Tibial artery (tissue), 4 donors: ENCODE results near the gene CATSPERZ.

Experiments used
- DNase-seq, 2 donors: peaks; one replicate each; pipeline ENCODE4 v3.0.0-alpha.2; 2019
- H3K27ac ChIP-seq, 2 donors: fragments of 200-600 bp; sonication (generic) in 1 of 2; 1 replicate in 1 of 2; 2 replicates in 1 of 2; pipeline ENCODE4 v1.5.1; 2018 to 2019; ENCODE audit warnings: mild to moderate bottlenecking in 1 of 2
- H3K27me3 ChIP-seq, 2 donors: fragments of 200-600 bp; sonication (generic) in 1 of 2; one replicate each; pipeline versions ENCODE4 v1.5.1 to v1.6.0; 2016 to 2019
- H3K36me3 ChIP-seq, 3 donors: fragments of 200-600 bp; sonication (generic) in 2 of 3; one replicate each; pipeline ENCODE4 v1.5.1; 2016 to 2019; ENCODE audit warnings: mild to moderate bottlenecking in 2 of 3
- H3K4me1 ChIP-seq, 4 donors: fragments of 200-600 bp; sonication (generic) in 2 of 4; 1 replicate in 3 of 4; 2 replicates in 1 of 4; pipeline ENCODE4 v1.5.1; 2016 to 2019
- H3K4me3 ChIP-seq, 2 donors: fragments of 200-600 bp; sonication (generic) in 1 of 2; 1 replicate in 1 of 2; 2 replicates in 1 of 2; pipeline ENCODE4 v1.5.1; 2018 to 2019; ENCODE audit warnings: mild to moderate bottlenecking in 2 of 2
- H3K9me3 ChIP-seq, 3 donors: fragments of 200-600 bp; sonication (generic) in 1 of 3; one replicate each; pipeline ENCODE4 v1.5.1; 2016 to 2019
- intact Hi-C: fragments of 100-400 bp; cut with DNase I; formaldehyde crosslinking; loops from one replicate; pipeline ENCODE4 v1.15.0; 2023; ENCODE audit warnings: low total_unique reads
- TF ChIP-seq, protein P1 (sequence below), 2 experiments: fragments of 200-600 bp in 1 of 2; fragments of 450-650 bp in 1 of 2; IDR thresholded peaks; one replicate each; pipeline ENCODE4 v1.5.1; 2017 to 2019; ENCODE audit warnings: antibody characterized with exemption in 2 of 2, mild to moderate bottlenecking in 1 of 2, moderate library complexity in 1 of 2

CATSPERZ gene

DNA sequence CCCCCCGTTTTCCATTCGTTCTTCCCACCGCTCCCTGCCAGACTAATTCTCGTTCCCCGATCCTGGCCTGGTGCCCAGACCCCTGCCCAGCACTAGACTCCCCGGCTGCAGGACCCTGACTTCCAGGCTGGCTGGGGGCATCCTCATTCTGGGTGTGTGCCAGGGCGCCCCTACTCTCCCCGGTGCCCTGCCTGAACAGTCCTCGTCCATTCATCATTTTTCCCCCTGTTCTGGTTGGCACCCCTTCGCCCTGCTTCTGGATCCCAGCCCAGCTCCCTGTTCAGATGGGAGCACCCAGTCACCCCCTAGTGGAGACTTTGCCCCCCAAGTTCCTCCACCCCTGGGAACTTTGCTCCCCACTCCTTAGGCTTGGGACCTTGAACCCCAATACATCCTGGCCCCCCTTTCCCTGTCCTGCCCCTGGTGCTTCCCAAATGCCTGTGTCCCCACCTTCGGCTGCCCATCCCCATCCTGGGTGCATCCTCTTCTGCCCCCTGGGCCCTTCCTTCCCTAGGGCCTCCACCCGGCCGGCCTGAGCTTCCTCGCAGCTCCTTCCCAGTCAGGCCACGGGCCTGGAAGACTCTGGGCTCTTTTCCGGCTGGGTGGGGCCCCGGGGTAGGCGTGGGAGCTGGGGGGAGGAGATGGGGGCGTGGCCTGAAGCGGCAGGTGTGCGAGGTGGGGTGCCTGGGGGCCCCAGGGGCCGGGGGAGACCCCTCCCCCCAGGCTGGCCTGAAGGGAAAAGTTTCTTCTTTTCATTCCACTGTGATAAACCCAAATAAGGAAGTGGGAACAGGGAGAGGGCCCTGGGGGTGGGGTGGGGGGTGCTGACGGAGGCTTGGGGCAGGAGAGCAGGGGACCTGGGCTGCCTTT, 47.9 kb upstream of the CATSPERZ start:
- peak in 1 of 2 donors; percentile 86 for DNase-seq
- Histone ChIP-seq H3K27me3 (no peaks in the 10 kb centered on the region), H3K36me3 (peaks cover 8 to 32% (median 28%) of the 10 kb centered on the region in 3 donors), H3K4me1 (peaks cover 0 to 43% (median 37%) of the 10 kb centered on the region in 4 donors), H3K27ac (peak overlapping the region; percentile 82), H3K4me3 (peak overlapping the region; percentile 81 to 96), H3K9me3 (no peaks in the 10 kb centered on the region)
- TF ChIP-seq, protein P1, sequence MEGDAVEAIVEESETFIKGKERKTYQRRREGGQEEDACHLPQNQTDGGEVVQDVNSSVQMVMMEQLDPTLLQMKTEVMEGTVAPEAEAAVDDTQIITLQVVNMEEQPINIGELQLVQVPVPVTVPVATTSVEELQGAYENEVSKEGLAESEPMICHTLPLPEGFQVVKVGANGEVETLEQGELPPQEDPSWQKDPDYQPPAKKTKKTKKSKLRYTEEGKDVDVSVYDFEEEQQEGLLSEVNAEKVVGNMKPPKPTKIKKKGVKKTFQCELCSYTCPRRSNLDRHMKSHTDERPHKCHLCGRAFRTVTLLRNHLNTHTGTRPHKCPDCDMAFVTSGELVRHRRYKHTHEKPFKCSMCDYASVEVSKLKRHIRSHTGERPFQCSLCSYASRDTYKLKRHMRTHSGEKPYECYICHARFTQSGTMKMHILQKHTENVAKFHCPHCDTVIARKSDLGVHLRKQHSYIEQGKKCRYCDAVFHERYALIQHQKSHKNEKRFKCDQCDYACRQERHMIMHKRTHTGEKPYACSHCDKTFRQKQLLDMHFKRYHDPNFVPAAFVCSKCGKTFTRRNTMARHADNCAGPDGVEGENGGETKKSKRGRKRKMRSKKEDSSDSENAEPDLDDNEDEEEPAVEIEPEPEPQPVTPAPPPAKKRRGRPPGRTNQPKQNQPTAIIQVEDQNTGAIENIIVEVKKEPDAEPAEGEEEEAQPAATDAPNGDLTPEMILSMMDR (IDR thresholded peaks at IDR 0.05), result peak in 1 of 2 experiments; percentile 10
- intact Hi-C loops, result no loop called here

DNA sequence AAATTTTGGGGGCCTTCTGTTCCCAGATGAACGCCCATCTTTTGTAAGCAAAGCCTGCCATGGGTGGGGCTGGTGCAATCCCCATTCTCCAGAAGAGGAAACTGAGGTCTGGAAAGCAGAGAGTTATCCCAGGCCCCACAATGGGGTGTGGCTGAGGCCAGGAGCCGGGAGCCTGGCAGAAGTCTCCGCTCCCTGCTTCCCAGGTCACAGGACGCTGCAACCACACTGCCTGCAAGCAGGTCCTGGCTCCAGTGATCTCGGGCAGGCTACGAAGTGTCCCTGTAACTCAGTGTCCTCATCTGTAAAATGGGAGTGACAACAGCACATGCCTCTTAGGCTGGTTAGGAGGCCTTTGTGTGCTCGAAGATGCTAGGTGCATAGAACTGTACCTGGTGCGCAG, 47.1 kb upstream of the CATSPERZ start:
- DNase-seq, result no peak
- Histone ChIP-seq H3K4me1 (peaks cover 0 to 37% (median 32%) of the 10 kb centered on the region in 4 donors), H3K36me3 (peaks cover 8 to 40% (median 33%) of the 10 kb centered on the region in 3 donors), H3K27me3 (no peaks in the 10 kb centered on the region), H3K9me3 (no peaks in the 10 kb centered on the region), H3K27ac (peak overlapping the region; percentile 82), H3K4me3 (peak overlapping the region; percentile 81 to 96)
- intact Hi-C loops, result no loop called here
- TF ChIP-seq, protein P1 (IDR thresholded peaks at IDR 0.05), result no peak

DNA sequence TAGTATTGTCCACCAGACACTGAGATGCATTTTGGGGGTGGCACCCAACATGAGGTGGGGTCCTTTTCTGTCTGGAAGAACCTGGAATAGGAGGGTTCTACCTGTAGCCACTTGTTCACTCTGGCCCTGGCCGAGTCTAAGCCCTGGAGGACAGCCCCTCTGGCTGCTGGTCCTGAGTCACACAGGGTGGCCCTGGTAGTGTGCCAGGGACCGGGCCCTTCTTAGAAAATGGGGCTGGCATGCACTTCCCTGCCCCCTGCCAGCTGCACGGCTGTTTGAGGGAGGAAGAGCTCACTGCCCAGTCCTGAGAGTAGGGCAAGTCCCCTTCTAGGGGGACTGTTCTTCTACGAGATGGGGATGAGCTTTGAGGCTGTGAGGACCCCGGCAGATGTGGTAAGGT, 46.7 kb upstream of the CATSPERZ start:
- intact Hi-C loops, result no loop called here
- Histone ChIP-seq H3K27ac (peak overlapping the region; percentile 1 to 82), H3K4me3 (no peak overlapping the region), H3K27me3 (no peaks in the 10 kb centered on the region), H3K4me1 (peaks cover 0 to 37% (median 31%) of the 10 kb centered on the region in 4 donors), H3K9me3 (no peaks in the 10 kb centered on the region), H3K36me3 (peaks cover 8 to 44% (median 38%) of the 10 kb centered on the region in 3 donors)
- DNase-seq, result peak; percentile 56 to 87
- TF ChIP-seq, protein P1 (IDR thresholded peaks at IDR 0.05), result no peak

DNA sequence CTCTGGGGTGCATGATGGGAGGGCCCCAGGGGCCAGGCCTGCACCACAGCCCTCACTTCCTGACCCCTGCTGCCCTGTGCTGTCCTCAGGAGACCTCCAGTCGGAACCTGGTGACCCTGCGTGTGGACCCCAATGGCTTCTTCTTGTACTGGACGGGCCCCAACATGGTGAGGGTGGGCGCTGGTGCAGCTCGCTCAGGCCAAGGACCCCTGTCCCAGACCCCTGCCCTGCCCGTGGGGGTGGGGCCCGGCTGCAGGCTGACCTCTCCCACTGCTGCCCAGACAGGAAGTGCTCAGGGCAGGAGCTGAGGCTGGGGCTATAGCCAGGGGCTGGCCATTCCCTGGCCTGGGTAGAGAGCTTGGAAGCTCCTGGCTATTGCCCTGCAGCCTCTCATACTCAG, 45.8 kb upstream of the CATSPERZ start:
- Histone ChIP-seq H3K9me3 (no peaks in the 10 kb centered on the region), H3K27me3 (no peaks in the 10 kb centered on the region), H3K4me1 (peaks cover 0 to 37% (median 31%) of the 10 kb centered on the region in 4 donors), H3K27ac (peak overlapping the region; percentile 1 to 82), H3K4me3 (no peak overlapping the region), H3K36me3 (peaks cover 8 to 53% (median 46%) of the 10 kb centered on the region in 3 donors)
- TF ChIP-seq, protein P1 (IDR thresholded peaks at IDR 0.05), result no peak
- intact Hi-C loops, result no loop called here
- no peak for DNase-seq

DNA sequence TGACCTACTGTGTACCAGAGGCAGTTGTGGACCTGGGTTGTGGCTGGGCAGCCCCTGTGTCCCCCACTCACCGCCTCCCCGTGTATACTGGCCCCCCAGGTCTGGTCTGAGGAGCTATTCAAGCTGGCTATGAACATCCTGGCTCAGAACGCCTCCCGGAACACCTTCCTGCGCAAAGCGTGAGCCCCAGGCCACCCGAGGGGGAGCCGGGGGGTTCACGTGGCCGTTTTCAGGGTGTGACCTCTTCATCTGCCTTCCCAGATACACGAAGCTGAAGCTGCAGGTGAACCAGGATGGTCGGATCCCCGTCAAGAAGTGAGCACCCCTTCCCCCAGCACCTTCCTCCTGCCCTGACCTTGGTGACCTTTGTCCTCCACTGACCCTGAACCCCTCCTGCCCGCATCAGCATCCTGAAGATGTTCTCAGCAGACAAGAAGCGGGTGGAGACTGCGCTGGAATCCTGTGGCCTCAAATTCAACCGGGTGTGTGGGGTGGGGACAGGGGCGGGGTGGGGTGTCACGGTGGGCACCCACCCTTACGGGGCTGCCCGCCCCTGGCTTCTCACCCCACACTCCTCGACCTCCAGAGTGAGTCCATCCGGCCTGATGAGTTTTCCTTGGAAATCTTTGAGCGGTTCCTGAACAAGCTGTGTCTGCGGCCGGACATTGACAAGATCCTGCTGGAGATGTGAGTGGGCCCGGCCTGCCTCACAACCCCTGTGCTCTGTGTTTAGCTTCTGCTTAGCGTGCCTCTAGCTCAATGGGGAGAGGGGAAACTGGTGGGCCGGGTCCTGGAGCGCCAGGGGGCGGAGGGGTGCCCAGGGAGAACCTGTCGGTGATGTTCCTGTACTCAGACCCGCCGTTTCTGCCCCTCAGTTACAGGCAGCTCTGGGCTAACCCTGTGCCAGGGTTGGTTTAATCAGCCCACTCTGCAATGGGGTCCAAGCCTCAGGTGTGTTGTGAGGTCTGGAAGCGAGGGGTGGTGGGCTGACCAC, 44.7 kb upstream of the CATSPERZ start:
- intact Hi-C loops, result no loop called here
- no peaks in the 10 kb centered on the region for H3K27me3 ChIP-seq
- peaks cover 16 to 64% (median 55%) of the 10 kb centered on the region in 3 donors for H3K36me3 ChIP-seq
- no peak for DNase-seq
- no peaks in the 10 kb centered on the region for H3K9me3 ChIP-seq
- H3K27ac ChIP-seq, result no peak overlapping the region
- peaks cover 0 to 34% (median 30%) of the 10 kb centered on the region in 4 donors for H3K4me1 ChIP-seq
- TF ChIP-seq, protein P1 (IDR thresholded peaks at IDR 0.05), result no peak
- no peak overlapping the region for H3K4me3 ChIP-seq
